PFSK-1 (cell line): ENCODE results near the gene RGS17.

Source experiments
- POLR2AphosphoS5 ChIP-seq: IDR thresholded peaks from 2 replicates; pipeline ENCODE4 v1.6.1; 2012; ENCODE audit warnings: low read depth, mild to moderate bottlenecking, control low read depth, low read length, moderate library complexity
- REST ChIP-seq, 2 experiments: IDR thresholded peaks; 2 replicates each; pipeline versions ENCODE4 v1.6.1 to v1.8.0; 2011 to 2012; ENCODE audit warnings: low read depth in 2 of 2, low read length in 2 of 2, control low read depth in 1 of 2, inconsistent platforms in 1 of 2, mild to moderate bottlenecking in 1 of 2, moderate library complexity in 1 of 2; ENCODE audit not compliant: insufficient read depth in 1 of 2
- SIN3A ChIP-seq: IDR thresholded peaks from 2 replicates; pipeline ENCODE4 v1.6.1; 2012; ENCODE audit warnings: mild to moderate bottlenecking, low read length, moderate library complexity, borderline replicate concordance; ENCODE audit not compliant: insufficient read depth
- TAF1 ChIP-seq: IDR thresholded peaks from 2 replicates; pipeline ENCODE4 v1.6.1; 2012; ENCODE audit warnings: low read length, control low read depth, borderline replicate concordance; ENCODE audit not compliant: insufficient read depth

- TF ChIP-seq REST (IDR thresholded peaks at IDR 0.05; ENCODE audit: insufficient read depth in 1 of 2, low read depth in 2 of 2, low read length in 2 of 2), result no peak
- no peak for TF ChIP-seq TAF1
- no peak for TF ChIP-seq POLR2AphosphoS5
- no peak for TF ChIP-seq SIN3A
These were observed 137.2 kb downstream of the RGS17 start for GRCh38 chr6:152993847-152994246.
